B cell (primary cell): ENCODE measurements around the gene TEX19. TPM values are rescaled to one million over a fixed set of nuclear protein-coding genes. Genes with fewer than 3 reads are reported as not detected.

Experiments used
- ATAC-seq: fragments of 200-7000 bp; cut with Tn5 transposase; one replicate; pipeline ENCODE4 v1.10.0; 2021; ENCODE audit warnings: low read depth, mild to moderate bottlenecking, moderate number of reproducible peaks, moderate library complexity
- CTCF ChIA-PET: fragments of 350-600 bp; sonication (Branson Sonifier 250); formaldehyde crosslinking; loops from one replicate; lab custom pipeline; 2021; ENCODE audit warnings: antibody characterized with exemption, inconsistent platforms; lab: Charles Lee
- POLR2A ChIA-PET: fragments of 350-600 bp; sonication (Branson Sonifier 250); formaldehyde crosslinking; loops from one replicate; lab custom pipeline; 2021; ENCODE audit warnings: antibody characterized with exemption; lab: Charles Lee
- DNase-seq: peaks from one replicate; pipeline ENCODE4 v3.0.0; 2013
- H2AFZ ChIP-seq: 2 replicates; pipeline ENCODE4 v1.6.1; 2012; ENCODE audit warnings: mild to moderate bottlenecking, low read depth, low read length; ENCODE audit not compliant: insufficient read depth, poor library complexity, severe bottlenecking
- H3K27ac ChIP-seq, 2 donors: 1 replicate in 1 of 2; 2 replicates in 1 of 2; pipeline ENCODE4 v1.5.1; 2012 to 2013; ENCODE audit warnings: low read length in 2 of 2, mild to moderate bottlenecking in 2 of 2, moderate library complexity in 1 of 2
- H3K27me3 ChIP-seq, 4 experiments: fragments of 200-600 bp in 1 of 4; sonication (generic) in 1 of 4; replicated peaks in 1 of 4; 1 replicate in 2 of 4; 2 replicates in 2 of 4; pipeline versions ENCODE4 v1.6.1 to v1.7.0; 2013 to 2016; ENCODE audit warnings: low read length in 3 of 4, mild to moderate bottlenecking in 2 of 4, mixed read lengths in 1 of 4, moderate library complexity in 1 of 4; ENCODE audit not compliant: insufficient read depth in 4 of 4, control insufficient read depth in 3 of 4; ENCODE audit errors: control extremely low read depth in 1 of 4
- H3K36me3 ChIP-seq, 2 experiments: replicated peaks in 1 of 2; 1 replicate in 1 of 2; 2 replicates in 1 of 2; pipeline versions ENCODE4 v1.6.1 to v1.7.1; 2013; ENCODE audit warnings: low read length in 1 of 2; ENCODE audit not compliant: insufficient read depth in 2 of 2, control insufficient read depth in 1 of 2; ENCODE audit errors: control extremely low read depth in 1 of 2, extremely low read depth in 1 of 2
- H3K4me1 ChIP-seq, 2 donors: fragments of 200-600 bp in 1 of 2; sonication (generic) in 1 of 2; 1 replicate in 1 of 2; 2 replicates in 1 of 2; pipeline versions ENCODE4 v1.5.1 to v1.6.1; 2013 to 2017; ENCODE audit warnings: low read length in 2 of 2; ENCODE audit not compliant: control insufficient read depth in 2 of 2, insufficient read depth in 2 of 2
- H3K4me2 ChIP-seq: replicated peaks from 2 replicates; pipeline ENCODE3; 2012; ENCODE audit warnings: mild to moderate bottlenecking, low read depth, low read length; ENCODE audit not compliant: poor library complexity, severe bottlenecking
- H3K4me3 ChIP-seq, 5 experiments: fragments of 200-600 bp in 1 of 5; sonication (generic) in 1 of 5; 1 replicate in 3 of 5; 2 replicates in 2 of 5; pipeline versions ENCODE4 v1.5.1 to v1.7.0; 2011 to 2016; ENCODE audit warnings: low read length in 4 of 5, mild to moderate bottlenecking in 4 of 5, low read depth in 2 of 5, control low read depth in 1 of 5, moderate library complexity in 1 of 5; ENCODE audit not compliant: insufficient read depth in 1 of 5; ENCODE audit errors: control extremely low read depth in 1 of 5, extremely low read depth in 1 of 5
- H3K79me2 ChIP-seq: fragments of 200-600 bp; sonication (generic); one replicate; pipeline ENCODE4 v1.6.0; 2016; ENCODE audit warnings: low read length; ENCODE audit not compliant: control insufficient read depth, insufficient read depth
- H3K9ac ChIP-seq: fragments of 200-600 bp; sonication (generic); 2 replicates; pipeline ENCODE4 v1.6.1; 2017; ENCODE audit warnings: mild to moderate bottlenecking, low read length, moderate library complexity
- H3K9me3 ChIP-seq, 3 donors: one replicate each; pipeline versions ENCODE4 v1.6.1 to v1.7.1; 2013; ENCODE audit warnings: low read length in 2 of 3; ENCODE audit not compliant: control insufficient read depth in 2 of 3, insufficient read depth in 1 of 3; ENCODE audit errors: control extremely low read depth in 1 of 3
- H4K20me1 ChIP-seq: 2 replicates; pipeline ENCODE4 v1.6.0; 2012; ENCODE audit warnings: mild to moderate bottlenecking, low read length; ENCODE audit not compliant: insufficient read depth, control insufficient read depth, poor library complexity, severe bottlenecking
- H3K27ac Mint-ChIP-seq: one replicate; pipeline ENCODE4 v1.8.0; 2021; ENCODE audit warnings: mixed read lengths
- H3K27me3 Mint-ChIP-seq: one replicate; pipeline ENCODE4 v1.8.0; 2021; ENCODE audit warnings: mixed read lengths
- H3K4me1 Mint-ChIP-seq: one replicate; pipeline ENCODE4 v1.8.0; 2021; ENCODE audit warnings: mixed read lengths
- H3K4me3 Mint-ChIP-seq: one replicate; pipeline ENCODE4 v1.8.0; 2021; ENCODE audit warnings: mixed read lengths
- H3K9me3 Mint-ChIP-seq: one replicate; pipeline ENCODE4 v1.8.0; 2022; ENCODE audit warnings: mixed read lengths; ENCODE audit not compliant: insufficient read depth
- CTCF ChIP-seq: fragments of 200-600 bp; IDR thresholded peaks from one replicate; pipeline ENCODE4 v1.8.0; 2022; ENCODE audit warnings: antibody characterized with exemption, mild to moderate bottlenecking
- EZH2 ChIP-seq: IDR thresholded peaks from 2 replicates; pipeline ENCODE4 v1.6.1; 2012; ENCODE audit warnings: borderline replicate concordance, low read depth, mild to moderate bottlenecking, moderate library complexity, low read length; ENCODE audit not compliant: insufficient read depth, poor library complexity, severe bottlenecking
- WGBS: methylation state at CpG from one replicate; pipeline ENCODE4 v1.1.5; 2013; ENCODE audit warnings: missing lambda C conversion rate; ENCODE audit not compliant: insufficient coverage; 5-methylcytosine and 5-hydroxymethylcytosine counted together
- intact Hi-C: fragments of 100-400 bp; cut with micrococcal nuclease; formaldehyde crosslinking; loops from one replicate; pipeline ENCODE4 v1.10.0; 2022
- polyA plus RNA-seq: library from polyadenylated mRNA; depleted of rRNA; stranded (reverse); fragments of >200 nt; gene quantifications from 2 replicates; pipeline ENCODE4 v1.2.3, GENCODE V29; 2012
- total RNA-seq, 2 donors: library from RNA; stranded (reverse); fragments of 120-200 nt in 1 of 2; gene quantifications; 1 replicate in 1 of 2; 2 replicates in 1 of 2; pipeline versions ENCODE4 v1.2.3 to v1.2.4, GENCODE V29; 2013 to 2022

TEX19 gene
- total and polyA plus RNA-seq, 2 donors (not counting 1 experiment from before 2014, with no cell fraction given): not detected

GRCh38 chr17:82321947-82322466 lies 37.0 kb upstream of the TEX19 start:
- DNase-seq (peak; percentile 32), ATAC-seq (no peak)
- peaks cover 0 to 18% (median 0%) of the 10 kb centered on the region in 3 donors for H3K9me3 ChIP-seq
- H3K79me2 ChIP-seq: no peaks in the 10 kb centered on the region
- no peak overlapping the region for H3K27ac ChIP-seq
- H3K4me3 ChIP-seq: no peak overlapping the region
- CTCF ChIA-PET: interaction anchor here (1.2 to 6.7 kb wide), 5 partner anchors 9 to 117 kb away, joined by 3 to 68 read pairs (median 25); no protein-coding TSS in a partner anchor
- TF ChIP-seq CTCF (no peak), EZH2 (no peak)
- peaks cover 3% of the 10 kb centered on the region for H3K4me1 Mint-ChIP-seq
- no peaks in the 10 kb centered on the region for H3K9me3 Mint-ChIP-seq
- 75% methylated on average over 11 of the region's 21 CpGs for WGBS
- H4K20me1 ChIP-seq: no peaks in the 10 kb centered on the region
- no peaks in the 10 kb centered on the region for H3K36me3 ChIP-seq
- peak overlapping the region; percentile 29 for H3K4me3 Mint-ChIP-seq
- POLR2A ChIA-PET: no interaction called here
- intact Hi-C loops: loop anchor here (1.0 kb wide), 5 partner anchors 21 to 116 kb away; partner anchors contain the start of gene CSNK1D
- no peak overlapping the region for H2AFZ ChIP-seq
- peak overlapping the region; percentile 73 for H3K4me2 ChIP-seq
- peaks cover 8 to 9% of the 10 kb centered on the region in 2 donors for H3K4me1 ChIP-seq
- no peak overlapping the region for H3K9ac ChIP-seq
- H3K27ac Mint-ChIP-seq: no peak overlapping the region
- H3K27me3 ChIP-seq: peaks cover 0 to 17% (median 4%) of the 10 kb centered on the region in 4 experiments
- no peaks in the 10 kb centered on the region for H3K27me3 Mint-ChIP-seq
